PC-9 (cell line): Measurements from ENCODE around the gene C13orf46. TPM values are rescaled to one million over a fixed set of nuclear protein-coding genes. Genes with fewer than 3 reads are reported as not detected.

Experiments
- BruUV-seq: library from RNA; stranded (reverse); fragments of 400-500 nt; replicated peaks from 2 replicates; lab custom pipeline; 2021; lab: Mats Ljungman, UMichigan
- CTCF ChIA-PET: fragments of 300-600 bp; sonication (Branson Sonifier 250); formaldehyde crosslinking; loops from one replicate; lab custom pipeline; 2022; ENCODE audit warnings: antibody characterized with exemption; lab: Charles Lee
- POLR2A ChIA-PET: fragments of 300-600 bp; sonication (Branson Sonifier 250); formaldehyde crosslinking; loops from one replicate; lab custom pipeline; 2022; ENCODE audit warnings: antibody characterized with exemption; ENCODE audit not compliant: unreplicated experiment; lab: Charles Lee
- DNase-seq, 2 experiments: peaks; one replicate each; pipeline versions ENCODE4 v3.0.0 to v3.0.0-alpha.2; 2015 to 2022; ENCODE audit warnings: mixed read lengths in 1 of 2
- H2AFZ ChIP-seq: fragments of 200-600 bp; sonication (generic); 2 replicates; pipeline ENCODE4 v1.8.1; 2017; ENCODE audit warnings: antibody characterized with exemption
- H3F3A ChIP-seq: fragments of 200-600 bp; sonication (generic); 2 replicates; pipeline ENCODE4 v1.8.1; 2017; ENCODE audit warnings: antibody characterized with exemption, mild to moderate bottlenecking, low read depth; ENCODE audit not compliant: insufficient read depth
- H3K27ac ChIP-seq: fragments of 200-600 bp; sonication (generic); 2 replicates; pipeline ENCODE4 v1.6.1; 2016; ENCODE audit warnings: mixed run types
- H3K27me3 ChIP-seq: fragments of 200-600 bp; sonication (generic); 2 replicates; pipeline ENCODE4 v1.6.1; 2016; ENCODE audit warnings: low read depth, mixed run types; ENCODE audit not compliant: insufficient read depth
- H3K36me3 ChIP-seq: fragments of 200-600 bp; sonication (generic); 2 replicates; pipeline ENCODE4 v1.6.1; 2016; ENCODE audit warnings: low read depth, mixed run types
- H3K4me1 ChIP-seq: fragments of 200-600 bp; sonication (generic); replicated peaks from 2 replicates; pipeline ENCODE4 v1.6.1; 2016; ENCODE audit warnings: mixed run types; ENCODE audit not compliant: insufficient read depth
- H3K4me2 ChIP-seq: fragments of 200-600 bp; sonication (generic); 2 replicates; pipeline ENCODE4 v1.6.1; 2017; ENCODE audit warnings: mixed run types
- H3K4me3 ChIP-seq: fragments of 200-600 bp; sonication (generic); 2 replicates; pipeline ENCODE4 v1.6.1; 2016; ENCODE audit warnings: mixed run types
- H3K79me2 ChIP-seq: fragments of 200-600 bp; sonication (generic); 2 replicates; pipeline ENCODE4 v1.6.1; 2017; ENCODE audit warnings: low read depth, mixed run types
- H3K9me2 ChIP-seq: fragments of 200-600 bp; sonication (generic); 2 replicates; pipeline ENCODE4 v1.8.1; 2017; ENCODE audit warnings: mild to moderate bottlenecking; ENCODE audit not compliant: insufficient read depth
- H3K9me3 ChIP-seq: fragments of 200-600 bp; sonication (generic); 2 replicates; pipeline ENCODE4 v1.8.1; 2016; ENCODE audit warnings: low read depth; ENCODE audit not compliant: insufficient read depth
- H4K20me1 ChIP-seq: fragments of 200-600 bp; sonication (generic); 2 replicates; pipeline ENCODE4 v1.8.1; 2017; ENCODE audit not compliant: insufficient read depth
- CTCF ChIP-seq: fragments of 200-600 bp; sonication (generic); conservative IDR thresholded peaks from 2 replicates; pipeline ENCODE4 v1.6.1; 2017; ENCODE audit warnings: mixed run types, antibody characterized with exemption, mild to moderate bottlenecking, moderate library complexity
- EZH2 ChIP-seq: fragments of 200-600 bp; sonication (generic); IDR thresholded peaks from 2 replicates; pipeline ENCODE4 v1.8.0; 2017; ENCODE audit warnings: antibody characterized with exemption, low read depth
- intact Hi-C: fragments of 100-400 bp; cut with micrococcal nuclease; formaldehyde crosslinking; loops from one replicate; pipeline ENCODE4 v1.10.0; 2022; ENCODE audit not compliant: unreplicated experiment
- total RNA-seq: library from RNA; stranded (reverse); gene quantifications from 2 replicates; pipeline ENCODE4 v1.2.3, GENCODE V29; 2021

The C13orf46 gene
- total RNA-seq, 1 experiment from 2014 or later: 1.5 TPM

DNA sequence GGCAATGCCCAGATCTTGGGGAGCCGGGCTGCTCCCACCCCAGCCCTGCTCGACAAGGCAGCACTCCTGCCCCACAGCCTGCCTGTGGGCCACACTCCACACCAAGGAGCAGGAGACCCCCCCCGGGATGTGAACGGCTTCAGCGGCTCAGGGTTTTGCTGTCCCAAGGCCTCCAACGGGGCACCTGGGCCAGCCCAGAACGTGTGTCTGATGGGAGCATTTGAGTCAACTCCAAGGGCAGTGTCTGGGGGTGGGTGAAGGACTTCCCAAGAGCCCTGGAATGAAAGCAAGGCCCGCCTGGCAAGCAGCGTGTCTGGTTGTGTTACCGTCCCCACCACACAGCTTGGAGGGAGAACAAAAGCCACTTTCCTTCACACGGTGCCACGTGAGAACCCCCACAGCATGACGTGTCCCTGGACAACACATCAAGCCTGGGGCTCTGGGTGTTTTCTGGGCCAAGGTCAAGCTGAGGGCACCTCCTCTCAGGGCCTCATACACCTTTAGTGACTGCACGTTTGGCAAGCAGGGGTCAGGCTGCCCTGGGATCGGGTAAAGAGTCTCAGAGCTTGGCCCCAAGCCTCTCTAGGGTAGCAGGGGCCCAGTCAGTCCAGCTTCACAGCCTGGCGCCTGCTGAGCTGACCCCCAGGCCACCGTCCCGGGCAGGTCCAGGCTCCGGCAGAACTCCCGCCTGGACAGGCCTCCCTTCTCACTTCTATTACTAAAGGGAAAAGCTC lies 6.0 kb downstream of the C13orf46 start:
- POLR2A ChIA-PET: no interaction called here
- no peaks in the 10 kb centered on the region for H4K20me1 ChIP-seq
- H3K9me2 ChIP-seq: no peaks in the 10 kb centered on the region
- H3K9me3 ChIP-seq: no peaks in the 10 kb centered on the region
- no TSS peak for BruUV-seq
- intact Hi-C loops: no loop called here
- H3K27me3 ChIP-seq: no peaks in the 10 kb centered on the region
- no peaks in the 10 kb centered on the region for H3K79me2 ChIP-seq
- H3F3A ChIP-seq: peaks cover 15% of the 10 kb centered on the region; the same call in 1 of the 2 replicates
- CTCF ChIA-PET: no interaction called here
- TF ChIP-seq EZH2 (no peak), CTCF (no peak)
- no peak overlapping the region for H3K4me3 ChIP-seq
- no peak overlapping the region for H3K27ac ChIP-seq
- no peak for DNase-seq
- no peak overlapping the region for H2AFZ ChIP-seq
- no peak overlapping the region for H3K4me2 ChIP-seq
- no peaks in the 10 kb centered on the region for H3K36me3 ChIP-seq
- H3K4me1 ChIP-seq: peaks cover 30% of the 10 kb centered on the region

- TF ChIP-seq EZH2: no peak
- no peak for TF ChIP-seq CTCF
- Histone ChIP-seq H3K27ac (no peak overlapping the region), H2AFZ (no peak overlapping the region), H3K9me3 (no peaks in the 10 kb centered on the region), H3K27me3 (no peaks in the 10 kb centered on the region), H3K36me3 (no peaks in the 10 kb centered on the region), H3K4me2 (no peak overlapping the region), H3K79me2 (no peaks in the 10 kb centered on the region), H3K4me1 (peaks cover 28% of the 10 kb centered on the region), H4K20me1 (no peaks in the 10 kb centered on the region), H3K4me3 (no peak overlapping the region), H3K9me2 (no peaks in the 10 kb centered on the region), H3F3A (peaks cover 15% of the 10 kb centered on the region; the same call in 1 of the 2 replicates)
- CTCF ChIA-PET: no interaction called here
- intact Hi-C loops: no loop called here
- POLR2A ChIA-PET: no interaction called here
- no TSS peak for BruUV-seq
- DNase-seq: no peak
Observed at GRCh38 chr13:113967206-113967720, 6.6 kb downstream of the C13orf46 start.

DNA sequence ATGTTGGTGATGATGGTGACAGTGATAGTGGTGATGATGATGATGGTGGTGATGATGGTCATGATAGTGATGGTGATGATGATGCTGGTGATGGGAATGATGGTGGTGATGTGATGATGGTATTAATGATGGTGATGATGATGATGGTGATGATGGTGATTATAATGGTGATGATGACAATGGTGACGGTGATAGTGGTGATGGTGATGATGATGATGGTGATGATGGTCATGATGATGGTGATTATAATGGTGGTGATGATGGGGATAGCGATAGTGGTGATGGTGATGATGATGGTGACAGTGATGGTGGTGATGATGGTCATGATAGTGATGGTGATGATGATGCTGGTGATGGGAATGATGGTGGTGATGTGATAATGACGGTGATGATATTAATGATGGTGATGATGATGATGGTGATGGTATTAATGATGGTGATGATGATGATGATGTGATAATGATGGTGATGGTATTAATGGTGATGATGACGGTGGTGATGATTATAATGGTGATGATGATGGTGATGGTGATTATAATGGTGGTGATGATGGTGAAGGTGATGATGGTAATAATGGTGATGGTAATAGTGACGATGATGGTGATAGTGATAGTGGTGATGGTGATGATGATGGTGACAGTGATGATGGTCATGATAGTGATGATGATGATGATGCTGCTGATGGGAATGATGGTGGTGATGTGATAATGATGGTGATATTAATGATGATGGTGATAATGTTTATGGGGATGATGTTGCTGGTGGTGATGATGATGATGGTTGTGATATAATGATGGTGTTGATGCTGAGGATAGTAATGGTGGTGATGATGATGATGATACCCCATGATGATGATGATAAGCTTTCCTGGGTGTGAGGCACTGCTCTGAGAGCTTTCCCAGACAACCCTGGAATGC lies 7.7 kb downstream of the C13orf46 start:
- no peak overlapping the region for H3K4me2 ChIP-seq
- ChIA-PET POLR2A (no interaction called here), CTCF (no interaction called here)
- H3F3A ChIP-seq: peaks cover 9% of the 10 kb centered on the region; the same call in 1 of the 2 replicates
- DNase-seq: no peak
- no peaks in the 10 kb centered on the region for H3K27me3 ChIP-seq
- H3K9me2 ChIP-seq: no peaks in the 10 kb centered on the region
- intact Hi-C loops: no loop called here
- H4K20me1 ChIP-seq: no peaks in the 10 kb centered on the region
- peaks cover 17% of the 10 kb centered on the region for H3K4me1 ChIP-seq
- no peak overlapping the region for H3K4me3 ChIP-seq
- BruUV-seq: no TSS peak
- no peaks in the 10 kb centered on the region for H3K79me2 ChIP-seq
- no peak overlapping the region for H3K27ac ChIP-seq
- TF ChIP-seq EZH2 (no peak), CTCF (no peak)
- no peaks in the 10 kb centered on the region for H3K36me3 ChIP-seq
- H3K9me3 ChIP-seq: no peaks in the 10 kb centered on the region; the same call in 1 of the 2 replicates
- no peak overlapping the region for H2AFZ ChIP-seq
